HG03457 (cell line): ENCODE data around the gene RNF181.
A peak's percentile ranks its signal among the peaks of the same experiment; 100 is the strongest.
"Not testable (repeated sequence)": the region's sequence is repeated elsewhere in the genome, so short reads cannot be mapped to it uniquely, and the experiment has no call there.

Experiments used
- ATAC-seq: cut with Tn5 transposase; IDR thresholded peaks from one replicate; pipeline ENCODE4 v1.9.1; 2021; ENCODE audit warnings: moderate number of reproducible peaks; ENCODE audit not compliant: unreplicated experiment

The RNF181 gene

DNA sequence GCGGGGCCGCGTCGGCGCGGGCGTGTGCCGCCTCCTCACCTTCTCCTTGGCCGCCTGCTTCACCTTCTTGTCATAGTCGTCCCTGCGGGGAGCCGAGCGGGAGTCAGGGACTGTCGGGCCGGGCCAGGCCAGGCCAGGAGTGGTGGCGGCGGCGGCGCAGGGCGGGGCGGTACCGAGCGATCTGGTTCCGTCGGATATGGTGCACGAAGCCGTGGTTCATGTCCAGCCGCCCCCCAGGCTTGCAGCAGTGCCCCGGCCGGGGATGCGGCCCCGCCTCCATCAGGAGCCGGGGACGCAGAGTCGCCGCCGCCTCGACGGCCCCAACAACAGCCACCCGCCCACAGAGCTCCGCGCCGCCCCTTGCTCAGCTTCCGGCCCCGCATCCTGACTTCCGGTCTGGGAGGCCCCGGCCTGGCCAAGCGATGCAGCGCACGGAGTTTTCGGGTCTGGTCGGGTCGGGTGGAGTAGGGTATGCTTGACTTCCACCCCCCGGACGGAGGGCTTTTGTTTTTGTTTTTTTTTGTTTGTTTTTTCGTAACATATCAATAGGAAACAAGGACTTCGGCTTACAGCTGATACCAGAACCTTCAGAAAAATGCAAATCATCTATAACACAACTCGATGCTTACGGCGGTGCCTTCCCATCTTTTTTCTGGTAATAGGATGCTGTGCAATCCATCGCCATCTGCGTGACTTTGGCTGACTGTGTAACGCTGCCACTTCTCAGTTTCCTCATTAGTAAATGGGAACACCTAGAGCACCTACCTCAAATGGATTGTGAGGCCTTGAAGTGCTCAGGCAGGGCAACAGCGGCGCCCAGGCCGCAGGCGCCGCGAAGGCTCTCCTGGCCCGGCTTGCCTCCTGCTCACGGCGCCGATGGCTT, 16.4 kb downstream of the RNF181 start, which contains the start of gene C2orf68:
TSS of gene C2orf68 (minus strand) at position 362 of the 883 bp plus-strand sequence. CDS start at position 280, 82 bp downstream.
- peak; percentile 68 for ATAC-seq

DNA sequence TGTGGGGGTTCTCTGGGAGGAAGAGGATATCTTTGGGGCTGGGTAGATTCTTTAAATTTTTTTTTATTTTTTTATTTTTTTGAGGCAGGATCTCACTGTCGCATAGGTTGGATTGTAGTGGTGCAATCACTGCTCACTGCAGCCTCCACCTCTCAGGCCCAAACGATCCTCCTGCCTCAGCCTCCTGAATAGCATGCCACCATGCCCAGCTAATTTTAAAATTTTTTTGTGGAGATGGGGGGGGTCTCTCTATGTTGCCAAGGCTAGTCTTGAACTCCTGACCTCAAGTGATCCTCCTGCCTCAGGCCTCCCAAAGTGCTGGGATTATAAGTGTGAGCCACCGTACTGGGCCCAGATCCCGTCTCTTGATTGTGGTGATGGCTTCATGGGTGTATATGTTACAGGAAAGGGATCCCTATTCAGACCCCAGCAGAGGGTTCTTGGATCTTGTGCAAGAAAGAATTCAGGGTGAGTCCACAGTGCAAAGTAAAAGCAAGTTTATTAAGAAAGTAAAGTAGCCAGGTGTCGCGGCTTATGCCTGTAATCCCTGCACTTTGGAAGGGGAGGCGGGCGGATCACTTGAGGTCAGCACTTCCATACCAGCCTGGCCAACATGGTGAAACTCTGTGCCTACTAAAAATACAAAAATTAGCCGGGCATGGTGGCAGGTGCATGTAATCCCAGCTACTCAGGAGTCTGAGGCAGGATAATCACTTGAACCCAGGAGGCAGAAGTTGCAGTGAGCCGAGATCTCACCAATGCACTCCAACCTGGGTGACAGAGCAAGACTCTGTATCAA, 18.4 kb downstream of the RNF181 start:
- ATAC-seq, result no peak

DNA sequence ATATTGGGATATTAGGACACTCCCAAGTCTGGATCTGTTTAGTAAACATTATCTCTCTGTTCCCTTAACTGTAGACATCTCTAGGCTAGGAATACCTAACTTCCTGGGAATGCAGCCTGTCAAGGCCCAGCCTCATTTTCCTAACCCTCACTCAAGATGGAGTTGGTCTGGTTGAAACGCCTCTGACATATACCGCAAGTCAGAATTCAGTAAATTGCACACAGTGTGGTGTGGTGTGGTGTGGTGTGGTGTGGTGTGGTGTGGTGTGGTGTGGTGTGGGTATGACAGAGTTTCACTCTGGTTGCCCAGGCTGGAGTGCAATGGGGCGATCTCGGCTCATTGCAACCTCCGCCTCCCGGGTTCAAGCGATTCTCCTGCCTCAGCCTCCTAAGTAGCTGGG, 19.2 kb downstream of the RNF181 start:
- ATAC-seq, result not testable (repeated sequence)

DNA sequence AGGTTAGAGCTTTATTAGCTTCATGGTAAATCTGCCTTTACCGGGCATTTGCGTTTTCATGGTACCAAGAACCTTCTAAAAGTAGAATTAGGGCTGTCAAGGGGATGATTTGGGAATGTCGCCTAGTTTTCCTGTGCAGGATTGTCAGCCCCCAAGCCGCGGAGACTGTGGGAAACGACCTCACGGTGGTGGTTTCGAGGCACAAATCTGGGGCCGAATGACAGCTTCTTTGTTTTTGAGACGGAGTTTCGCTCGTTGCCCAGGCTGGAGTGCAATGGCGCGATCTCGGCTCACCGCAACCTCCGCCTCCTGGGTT, 19.8 kb downstream of the RNF181 start:
- no peak for ATAC-seq

DNA sequence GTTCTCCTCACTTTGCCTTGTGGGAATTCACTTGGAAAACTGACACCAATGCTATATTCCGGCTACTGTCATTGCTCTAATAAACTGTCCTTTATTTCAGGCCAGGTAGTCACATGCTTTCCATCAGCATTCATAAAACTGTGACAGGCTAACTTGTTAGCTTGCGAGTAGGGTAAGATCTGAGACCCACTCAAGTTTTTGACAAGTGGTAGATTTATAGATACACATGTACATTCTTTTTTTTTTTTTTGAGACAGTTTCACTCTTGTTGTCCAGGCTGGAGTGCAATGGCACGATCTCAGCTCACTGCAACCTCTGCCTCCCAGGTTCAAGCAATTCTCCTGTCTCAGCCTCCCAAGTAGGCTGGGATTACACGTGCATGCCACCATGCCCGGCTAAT, 22.2 kb downstream of the RNF181 start:
- not testable (repeated sequence) for ATAC-seq

DNA sequence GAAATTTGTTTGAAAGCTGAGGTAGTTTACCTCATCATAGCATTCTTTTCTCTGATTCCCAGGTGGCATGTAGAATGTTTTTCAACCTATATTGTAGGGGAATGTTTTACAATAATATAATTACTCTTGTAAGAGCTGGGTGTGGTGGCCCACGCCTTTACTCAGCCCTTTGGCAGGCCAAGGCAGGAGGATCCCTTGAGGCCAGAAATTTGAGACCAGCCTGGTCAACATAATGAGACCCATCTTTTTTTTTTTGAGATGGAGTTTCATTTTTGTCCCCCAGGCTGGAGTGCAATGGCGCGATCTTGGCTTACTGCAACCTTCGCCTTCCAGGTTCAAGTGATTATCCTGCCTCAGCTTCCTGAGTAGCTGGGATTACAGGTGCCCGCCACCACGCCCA, 24.1 kb downstream of the RNF181 start:
- no peak for ATAC-seq

DNA sequence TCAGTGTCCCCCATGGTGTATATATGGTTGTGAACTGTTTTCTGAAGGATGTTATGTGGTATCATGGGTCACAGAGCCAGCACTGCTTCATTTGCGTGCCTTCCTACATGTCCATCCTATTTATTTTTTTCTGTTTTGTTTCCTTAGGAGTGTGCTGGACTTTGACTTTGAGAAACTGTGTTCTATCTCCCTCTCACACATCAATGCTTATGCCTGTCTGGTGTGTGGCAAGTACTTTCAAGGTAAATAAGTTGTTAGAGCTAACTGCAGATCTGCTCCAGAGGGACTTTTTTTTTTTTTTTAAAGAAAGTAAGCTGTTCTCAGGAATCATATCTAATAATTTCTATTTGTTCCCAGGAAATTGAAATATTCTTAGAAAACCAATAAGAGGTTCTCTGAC, 25.8 kb downstream of the RNF181 start:
- no peak for ATAC-seq

DNA sequence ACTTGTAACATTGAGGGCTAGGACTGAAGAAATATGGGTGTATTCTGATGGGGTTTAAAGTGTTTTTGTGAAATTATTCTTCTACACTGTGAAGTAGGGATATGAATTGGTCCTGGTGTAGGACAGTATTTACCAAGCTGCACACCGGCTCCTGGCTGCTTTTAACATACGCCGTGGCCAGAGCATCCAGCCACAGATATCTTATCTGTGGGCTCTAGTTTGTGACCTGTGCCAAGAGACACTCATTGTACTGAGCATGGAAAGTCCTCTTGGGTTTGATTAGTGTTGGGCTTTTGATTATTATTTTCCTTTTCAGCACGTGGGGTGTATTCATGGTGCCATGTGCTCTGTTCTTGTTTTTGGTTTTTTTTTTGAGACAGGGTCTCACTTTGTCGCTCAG, 28.4 kb downstream of the RNF181 start:
- no peak for ATAC-seq

DNA sequence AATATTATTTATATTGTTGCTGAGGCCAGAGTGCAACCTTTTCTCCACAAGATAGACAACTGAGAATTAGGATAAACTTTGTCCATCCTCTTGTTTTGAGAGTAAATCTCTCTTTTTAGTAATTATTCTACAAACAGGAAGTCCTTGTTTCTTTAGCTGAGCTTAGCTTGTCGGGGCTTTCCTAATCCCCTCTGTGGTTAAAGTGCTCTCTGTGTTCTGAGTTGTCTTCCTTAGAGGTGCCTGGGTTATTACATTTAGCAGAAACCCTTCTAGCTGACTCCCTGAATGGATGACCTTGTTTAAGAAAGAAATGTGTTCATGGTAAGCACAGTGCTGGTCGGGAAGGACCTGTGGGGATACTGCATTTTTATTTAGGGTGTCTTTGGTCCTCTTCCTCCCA, 33.1 kb downstream of the RNF181 start:
- no peak for ATAC-seq

DNA sequence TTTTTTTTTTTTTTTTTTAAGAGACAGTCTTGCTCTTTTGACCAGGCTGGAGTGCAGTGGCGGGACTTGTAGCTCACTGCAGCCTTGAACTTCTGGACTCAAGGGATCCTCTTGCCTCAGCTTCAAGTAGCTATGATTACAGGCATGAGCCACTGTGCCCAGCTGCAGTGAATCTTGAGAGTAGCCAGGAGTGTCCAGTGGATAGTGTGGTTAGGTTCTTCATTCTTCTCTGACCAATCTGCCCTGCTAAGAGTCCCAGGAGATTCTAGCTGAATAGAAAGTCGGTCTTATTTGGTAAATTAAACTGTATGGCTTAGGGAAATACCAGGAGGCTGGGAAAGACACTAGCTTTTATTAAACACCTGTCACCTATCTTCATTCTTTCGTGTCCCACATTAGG, 35.8 kb downstream of the RNF181 start:
- ATAC-seq, result no peak

DNA sequence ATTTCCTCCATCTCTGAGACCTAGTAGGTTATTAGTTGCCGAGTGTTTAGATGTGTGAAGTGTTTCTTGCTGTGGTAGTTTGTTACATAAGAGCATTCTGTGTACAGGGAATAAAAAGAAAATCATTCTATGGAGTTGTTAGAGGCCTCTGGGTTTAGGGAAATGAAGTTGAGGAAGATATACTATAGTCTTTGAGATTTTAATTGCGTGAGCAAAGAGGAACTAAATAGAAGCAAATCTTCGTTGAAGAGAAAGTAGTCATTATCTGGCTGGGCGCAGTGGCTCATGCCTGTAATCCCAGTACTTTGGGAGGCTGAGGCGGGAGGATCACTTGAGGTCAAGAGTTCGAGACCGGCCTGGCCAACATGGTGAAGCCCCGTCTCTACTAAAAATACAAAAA, 39.5 kb downstream of the RNF181 start:
- ATAC-seq, result no peak

DNA sequence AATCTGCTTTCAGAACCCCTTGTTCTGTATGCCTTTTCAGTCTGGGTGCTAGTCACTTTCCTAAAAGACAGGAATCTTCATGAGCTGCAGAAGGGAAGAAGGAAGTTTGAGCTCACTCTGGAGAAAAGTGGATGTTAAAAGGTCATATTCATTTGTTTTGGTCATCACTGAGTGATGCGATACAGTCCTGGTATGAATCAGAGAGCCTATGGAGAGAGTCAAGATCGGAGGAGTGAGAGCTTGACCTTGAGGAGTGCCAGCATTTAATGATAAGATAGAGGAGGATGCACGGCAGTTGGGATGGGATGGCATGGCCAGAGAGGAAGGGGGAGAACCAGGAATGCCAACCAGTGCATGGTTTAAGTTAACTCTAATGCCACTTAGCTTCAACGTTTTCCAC, 40.1 kb downstream of the RNF181 start:
- no peak for ATAC-seq

DNA sequence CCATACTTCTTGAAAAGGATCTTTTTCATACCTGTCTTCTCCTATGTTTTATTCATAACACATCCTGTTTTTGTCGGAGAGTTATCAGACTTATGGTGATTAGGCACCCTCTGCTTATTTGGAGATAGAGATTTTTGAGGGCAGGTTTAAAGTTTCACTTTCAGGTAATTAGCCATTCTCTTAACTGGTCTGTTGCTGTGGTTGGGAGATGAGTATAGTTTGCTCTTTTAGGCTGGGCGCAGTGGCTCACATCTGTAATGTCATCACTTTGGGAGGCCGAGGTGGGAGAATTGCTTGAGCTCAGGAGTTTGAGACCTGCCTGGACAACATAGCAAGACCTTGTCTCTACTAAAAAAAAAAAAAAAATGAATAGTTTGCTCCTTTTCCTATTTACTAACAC, 47.2 kb downstream of the RNF181 start:
- ATAC-seq, result no peak

DNA sequence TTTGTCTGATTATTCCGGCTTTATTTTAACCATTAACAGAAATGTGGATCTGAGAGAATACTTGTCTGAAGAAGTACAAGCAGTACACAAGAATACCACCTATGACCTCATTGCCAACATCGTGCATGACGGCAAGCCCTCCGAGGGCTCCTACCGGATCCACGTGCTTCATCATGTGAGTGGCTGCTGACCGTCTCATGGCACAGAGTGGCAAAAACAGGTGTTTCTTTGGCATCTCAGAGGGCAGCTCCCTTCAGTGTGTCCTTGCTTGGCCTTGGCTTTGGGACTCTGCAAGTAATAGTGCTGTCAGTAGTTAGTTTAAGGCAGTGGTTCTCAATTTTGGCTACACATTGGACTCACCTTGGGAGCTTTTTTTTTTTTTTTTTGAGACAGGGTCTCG, 49.4 kb downstream of the RNF181 start:
- ATAC-seq, result no peak

DNA sequence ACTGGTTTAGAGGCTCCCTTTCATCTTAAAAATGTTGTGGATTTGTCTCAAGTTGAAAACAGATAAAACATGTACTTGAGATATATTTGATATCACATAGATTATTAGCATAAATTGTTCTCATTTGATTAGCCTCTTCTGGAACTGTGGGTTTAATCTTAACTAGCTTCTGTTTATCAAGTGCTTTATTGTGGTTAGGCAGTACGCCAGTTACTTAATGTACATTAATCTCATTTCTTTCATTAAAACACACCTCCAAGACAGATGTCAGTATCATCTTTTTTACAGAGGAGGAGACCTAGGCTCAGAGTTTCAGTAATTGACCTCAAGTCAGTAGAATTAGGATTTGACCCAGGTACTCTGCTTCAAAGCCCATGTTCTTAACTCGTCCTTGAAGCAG, 50.6 kb downstream of the RNF181 start:
- ATAC-seq, result no peak
